AG09309 (cell line): ENCODE results near the gene SCAND1.

ENCODE experiments used
- DNase-seq: peaks from one replicate; pipeline ENCODE4 v3.0.0-alpha.2; 2010; ENCODE audit warnings: low read depth
- H3K4me3 ChIP-seq: 2 replicates; pipeline ENCODE4 v1.5.1; 2011; ENCODE audit warnings: mild to moderate bottlenecking, low read depth, low read length, moderate library complexity; ENCODE audit not compliant: control insufficient read depth
- TF ChIP-seq, protein P1 (sequence below): IDR thresholded peaks from 2 replicates; pipeline ENCODE4 v1.5.1; 2011; ENCODE audit warnings: mild to moderate bottlenecking, low read depth, low read length, inconsistent platforms; ENCODE audit not compliant: insufficient read depth, control insufficient read depth; ENCODE audit errors: missing control alignments

Gene SCAND1

GRCh38 chr20:35910254-35910653 is 44.0 kb downstream of the SCAND1 start:
- TF ChIP-seq, protein P1, sequence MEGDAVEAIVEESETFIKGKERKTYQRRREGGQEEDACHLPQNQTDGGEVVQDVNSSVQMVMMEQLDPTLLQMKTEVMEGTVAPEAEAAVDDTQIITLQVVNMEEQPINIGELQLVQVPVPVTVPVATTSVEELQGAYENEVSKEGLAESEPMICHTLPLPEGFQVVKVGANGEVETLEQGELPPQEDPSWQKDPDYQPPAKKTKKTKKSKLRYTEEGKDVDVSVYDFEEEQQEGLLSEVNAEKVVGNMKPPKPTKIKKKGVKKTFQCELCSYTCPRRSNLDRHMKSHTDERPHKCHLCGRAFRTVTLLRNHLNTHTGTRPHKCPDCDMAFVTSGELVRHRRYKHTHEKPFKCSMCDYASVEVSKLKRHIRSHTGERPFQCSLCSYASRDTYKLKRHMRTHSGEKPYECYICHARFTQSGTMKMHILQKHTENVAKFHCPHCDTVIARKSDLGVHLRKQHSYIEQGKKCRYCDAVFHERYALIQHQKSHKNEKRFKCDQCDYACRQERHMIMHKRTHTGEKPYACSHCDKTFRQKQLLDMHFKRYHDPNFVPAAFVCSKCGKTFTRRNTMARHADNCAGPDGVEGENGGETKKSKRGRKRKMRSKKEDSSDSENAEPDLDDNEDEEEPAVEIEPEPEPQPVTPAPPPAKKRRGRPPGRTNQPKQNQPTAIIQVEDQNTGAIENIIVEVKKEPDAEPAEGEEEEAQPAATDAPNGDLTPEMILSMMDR, result no peak
- H3K4me3 ChIP-seq, result no peak overlapping the region
- no peak for DNase-seq

DNA sequence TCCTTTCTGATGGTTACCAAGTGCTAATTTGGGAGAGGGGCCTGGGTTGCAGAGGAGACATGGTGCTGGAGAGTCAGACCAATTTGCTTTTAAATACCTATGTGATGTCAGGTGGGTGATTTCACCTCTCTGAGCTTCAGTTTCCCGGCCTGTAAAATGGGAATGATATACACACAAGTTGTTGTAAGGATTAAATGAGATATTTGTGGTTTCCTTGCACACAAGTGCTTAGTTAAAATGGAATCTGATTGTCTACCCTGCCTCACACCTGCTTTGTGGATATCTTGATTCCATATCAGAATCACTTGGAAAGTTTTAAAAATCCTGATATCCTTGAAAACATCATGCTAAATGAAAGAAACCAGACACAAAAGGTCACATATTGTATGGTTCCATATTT is 44.5 kb downstream of the SCAND1 start:
- no peak overlapping the region for H3K4me3 ChIP-seq
- DNase-seq, result no peak
- TF ChIP-seq, protein P1, result no peak

DNA sequence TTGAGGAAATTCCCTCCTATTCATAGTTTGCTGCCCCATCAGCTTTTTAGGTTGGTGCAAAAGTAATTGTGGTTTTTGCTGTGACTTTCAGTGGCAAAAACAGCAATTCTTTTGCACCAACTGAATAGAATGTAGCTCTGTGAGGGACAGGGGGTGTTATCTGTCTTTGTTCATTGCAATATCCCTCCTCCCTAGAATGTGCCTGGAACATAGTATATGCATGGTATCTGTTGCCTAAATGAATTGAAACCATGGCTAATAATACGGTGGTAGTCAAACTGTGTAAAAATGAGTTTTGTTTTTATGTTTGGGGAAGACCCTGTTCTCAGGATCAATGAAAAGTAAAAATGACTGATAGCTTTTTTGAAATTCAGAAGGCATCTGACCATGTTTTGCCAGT is 45.1 kb downstream of the SCAND1 start:
- H3K4me3 ChIP-seq, result no peak overlapping the region
- TF ChIP-seq, protein P1, result no peak
- DNase-seq, result no peak

GRCh38 chr20:35908007-35908406 is 46.3 kb downstream of the SCAND1 start:
- no peak overlapping the region for H3K4me3 ChIP-seq
- TF ChIP-seq, protein P1, result no peak
- DNase-seq, result no peak

DNA sequence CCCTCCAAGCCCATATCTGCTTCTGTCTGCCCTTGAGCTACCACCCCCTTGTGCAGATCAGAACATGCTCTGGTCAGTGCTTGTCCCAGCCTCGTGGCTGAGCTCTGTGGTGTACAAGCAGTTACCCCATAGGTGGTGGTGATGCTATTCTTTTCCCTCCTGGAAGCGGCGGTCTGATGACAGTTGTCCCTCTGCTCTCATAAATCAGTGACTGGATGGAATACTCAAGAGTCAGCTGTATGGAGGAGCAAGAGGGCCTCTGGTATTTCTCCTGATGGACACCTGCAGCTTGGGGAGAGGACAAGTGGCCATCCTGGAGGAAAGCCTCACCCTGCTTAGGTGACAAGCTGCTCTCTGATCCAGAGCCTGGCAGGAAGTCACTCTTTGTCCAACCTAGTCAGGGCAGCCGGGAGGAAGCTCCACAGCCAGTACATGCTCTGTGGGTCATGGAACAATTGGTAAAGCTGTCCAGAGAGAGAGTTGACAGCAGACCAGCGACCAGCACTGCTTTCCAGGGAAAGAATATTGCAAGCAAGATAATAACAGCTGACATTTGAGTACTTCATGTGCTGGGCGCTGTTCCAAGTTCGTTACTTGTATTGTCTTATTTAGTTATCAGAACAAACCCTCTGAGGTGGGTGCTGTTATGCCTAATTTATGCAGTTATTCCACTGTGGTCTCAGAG is 47.1 kb downstream of the SCAND1 start:
- H3K4me3 ChIP-seq, result no peak overlapping the region
- TF ChIP-seq, protein P1, result no peak
- no peak for DNase-seq

GRCh38 chr20:35904982-35905663 is 49.2 kb downstream of the SCAND1 start:
- no peak overlapping the region for H3K4me3 ChIP-seq
- DNase-seq, result no peak
- TF ChIP-seq, protein P1, result no peak
